Osteoblast (primary cell): ENCODE data around the gene LCOR. TPM values are rescaled to one million over a fixed set of nuclear protein-coding genes. Genes with fewer than 3 reads are reported as not detected.
A peak's percentile ranks its signal among the peaks of the same experiment; 100 is the strongest.

Experiments
- DNase-seq: peaks from one replicate; pipeline ENCODE4 v3.0.0; 2011; ENCODE audit warnings: low spot score, mixed read lengths; ENCODE audit not compliant: insufficient read length; ENCODE audit errors: missing footprints
- H2AFZ ChIP-seq: 2 replicates; pipeline ENCODE4 v1.6.0; 2011; ENCODE audit warnings: mild to moderate bottlenecking, low read length
- H3K27ac ChIP-seq: 2 replicates; pipeline ENCODE4 v1.5.1; 2011; ENCODE audit warnings: mild to moderate bottlenecking, low read depth, low read length, moderate library complexity
- H3K27me3 ChIP-seq: 2 replicates; pipeline ENCODE4 v1.6.0; 2012; ENCODE audit warnings: mild to moderate bottlenecking, control low read depth, inconsistent platforms, low read length, moderate library complexity; ENCODE audit not compliant: insufficient read depth
- H3K36me3 ChIP-seq: 2 replicates; pipeline ENCODE4 v1.5.1; 2011; ENCODE audit warnings: mild to moderate bottlenecking, low read length, control low read depth, moderate library complexity; ENCODE audit not compliant: insufficient read depth
- H3K4me1 ChIP-seq: 2 replicates; pipeline ENCODE4 v1.5.1; 2011; ENCODE audit warnings: mild to moderate bottlenecking, low read length, control low read depth, moderate library complexity; ENCODE audit not compliant: insufficient read depth
- H3K4me2 ChIP-seq: 2 replicates; pipeline ENCODE4 v1.6.0; 2011; ENCODE audit warnings: mild to moderate bottlenecking, low read length; ENCODE audit not compliant: insufficient read depth
- H3K4me3 ChIP-seq: fragments of 200-600 bp; sonication (generic); 3 replicates; pipeline ENCODE4 v1.5.1; 2012; ENCODE audit warnings: mild to moderate bottlenecking, low read length, inconsistent platforms; ENCODE audit not compliant: insufficient read depth
- H3K79me2 ChIP-seq: 2 replicates; pipeline ENCODE4 v1.6.0; 2012; ENCODE audit warnings: mild to moderate bottlenecking, low read length, control low read depth, inconsistent platforms; ENCODE audit not compliant: insufficient read depth
- H3K9me3 ChIP-seq: 2 replicates; pipeline ENCODE4 v1.5.1; 2011; ENCODE audit warnings: low read depth, low read length, control low read depth
- H4K20me1 ChIP-seq: 2 replicates; pipeline ENCODE4 v1.6.0; 2012; ENCODE audit warnings: mild to moderate bottlenecking, low read length, control low read depth; ENCODE audit not compliant: insufficient read depth
- CTCF ChIP-seq: IDR thresholded peaks from 2 replicates; pipeline ENCODE4 v1.5.1; 2011; ENCODE audit warnings: mild to moderate bottlenecking, low read depth, low read length, moderate library complexity; ENCODE audit errors: extremely low read depth
- total RNA-seq: library from RNA; depleted of rRNA; stranded (reverse); fragments of >200 nt; gene quantifications from 2 replicates; pipeline ENCODE4 v1.2.3, GENCODE V29; 2012

LCOR gene
- total RNA-seq, 1 donor: 19.2 TPM

DNA sequence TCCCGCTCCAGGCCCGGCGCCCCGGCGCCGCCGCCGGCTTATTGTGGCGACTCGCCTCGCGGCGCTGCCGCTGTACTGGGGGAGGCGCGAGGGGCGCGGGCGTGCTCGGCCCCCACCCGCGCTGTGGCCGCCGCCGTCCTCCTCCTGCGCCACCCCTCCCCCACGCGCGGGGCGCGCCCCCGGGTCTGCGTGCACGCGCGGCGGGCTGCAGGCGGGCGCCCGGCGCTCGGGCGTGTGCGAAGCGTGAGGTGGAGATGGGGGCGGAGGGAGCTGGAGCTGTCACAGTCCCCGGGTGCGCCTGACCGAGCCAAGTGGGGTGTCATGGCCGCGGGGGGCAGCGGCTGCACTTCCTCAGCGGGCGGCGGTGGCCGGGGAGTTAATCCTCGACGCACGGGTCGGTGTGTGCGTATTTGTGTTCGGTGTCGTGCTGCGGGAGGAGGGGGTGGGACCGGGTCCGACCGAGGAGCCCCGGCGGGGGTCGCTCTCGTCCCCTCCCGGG, 672 bp downstream of the LCOR start:
- Histone ChIP-seq H3K4me2 (peak overlapping the region; percentile 91), H2AFZ (no peak overlapping the region), H3K27ac (peak overlapping the region; percentile 69), H3K36me3 (no peaks in the 10 kb centered on the region), H3K9me3 (no peaks in the 10 kb centered on the region), H3K79me2 (peaks cover 53% of the 10 kb centered on the region), H3K4me1 (peaks cover 28% of the 10 kb centered on the region), H4K20me1 (peaks cover 41% of the 10 kb centered on the region), H3K27me3 (no peaks in the 10 kb centered on the region), H3K4me3 (peak overlapping the region; percentile 90)
- DNase-seq: peak; percentile 98
- no peak for TF ChIP-seq CTCF

GRCh38 chr10:96833220-96834001, 1.3 kb downstream of the LCOR start:
- peak overlapping the region; percentile 46 for H2AFZ ChIP-seq
- TF ChIP-seq CTCF: no peak
- H3K9me3 ChIP-seq: no peaks in the 10 kb centered on the region
- no peaks in the 10 kb centered on the region for H3K27me3 ChIP-seq
- peaks cover 59% of the 10 kb centered on the region for H3K79me2 ChIP-seq
- peaks cover 28% of the 10 kb centered on the region for H3K4me1 ChIP-seq
- peak overlapping the region; percentile 91 for H3K4me2 ChIP-seq
- DNase-seq: peak; percentile 88
- peak overlapping the region; percentile 90 for H3K4me3 ChIP-seq
- peak overlapping the region; percentile 69 for H3K27ac ChIP-seq
- peaks cover 48% of the 10 kb centered on the region for H4K20me1 ChIP-seq
- no peaks in the 10 kb centered on the region for H3K36me3 ChIP-seq

DNA sequence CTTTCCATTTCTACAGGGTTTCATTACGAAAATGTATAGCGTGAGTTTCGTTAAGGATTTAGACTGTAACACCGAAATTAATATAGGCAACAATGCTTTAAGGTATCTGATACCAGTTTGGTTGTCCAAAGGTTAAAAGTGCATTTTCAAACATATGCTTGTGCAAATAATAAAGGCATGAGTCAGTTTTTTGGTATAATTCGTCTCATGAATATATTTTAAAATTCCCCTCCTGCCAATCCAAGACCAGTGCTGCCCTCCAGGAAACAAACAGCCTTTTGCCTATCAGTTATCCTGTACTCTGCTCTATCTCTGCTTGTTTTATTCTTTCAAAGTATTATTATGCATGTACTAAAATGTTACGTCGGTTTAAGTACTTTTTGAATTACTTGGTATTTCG, 2.0 kb downstream of the LCOR start:
- DNase-seq: peak; percentile 93
- H3K27ac ChIP-seq: peak overlapping the region; percentile 69
- H3K4me1 ChIP-seq: peaks cover 28% of the 10 kb centered on the region
- H3K9me3 ChIP-seq: no peaks in the 10 kb centered on the region
- peak overlapping the region; percentile 90 for H3K4me3 ChIP-seq
- peak overlapping the region; percentile 91 for H3K4me2 ChIP-seq
- no peak for TF ChIP-seq CTCF
- peaks cover 66% of the 10 kb centered on the region for H3K79me2 ChIP-seq
- no peak overlapping the region for H2AFZ ChIP-seq
- H3K36me3 ChIP-seq: no peaks in the 10 kb centered on the region
- no peaks in the 10 kb centered on the region for H3K27me3 ChIP-seq
- H4K20me1 ChIP-seq: peaks cover 55% of the 10 kb centered on the region

- Histone ChIP-seq H3K9me3 (no peaks in the 10 kb centered on the region), H3K4me2 (peak overlapping the region; percentile 55), H3K4me3 (peak overlapping the region; percentile 2), H3K27ac (no peak overlapping the region), H3K27me3 (no peaks in the 10 kb centered on the region), H3K4me1 (peaks cover 29% of the 10 kb centered on the region), H2AFZ (no peak overlapping the region), H3K79me2 (peaks cover 84% of the 10 kb centered on the region), H4K20me1 (peaks cover 72% of the 10 kb centered on the region), H3K36me3 (no peaks in the 10 kb centered on the region)
- no peak for TF ChIP-seq CTCF
- peak; percentile 68 for DNase-seq
These were observed 3.8 kb downstream of the LCOR start for GRCh38 chr10:96835899-96836298.
